GM12891 (cell line): Measurements from ENCODE around the gene KCNIP1.
"Not testable (repeated sequence)": the region's sequence is repeated elsewhere in the genome, so short reads cannot be mapped to it uniquely, and the experiment has no call there.

Experiments used
- DNase-seq: peaks from one replicate; pipeline ENCODE4 v3.0.0; 2011; ENCODE audit warnings: low spot score; ENCODE audit not compliant: insufficient read length
- FAIRE-seq: peaks from 2 replicates; lab custom pipeline; 2011; peaks lifted over from hg19 to GRCh38; lab: Jason Lieb, UNC
- PAX5 ChIP-seq: IDR thresholded peaks from 2 replicates; pipeline ENCODE4 v1.6.1; 2011; ENCODE audit warnings: low read length, moderate library complexity, mild to moderate bottlenecking; ENCODE audit not compliant: insufficient read depth, severe bottlenecking
- POLR2A ChIP-seq: IDR thresholded peaks from 2 replicates; pipeline ENCODE4 v1.6.1; 2011; ENCODE audit warnings: low read depth, low read length, control low read depth
- POLR2AphosphoS5 ChIP-seq: IDR thresholded peaks from 2 replicates; pipeline ENCODE4 v1.6.1; 2011; ENCODE audit warnings: low read depth, low read length, control low read depth
- POU2F2 ChIP-seq: IDR thresholded peaks from 2 replicates; pipeline ENCODE4 v1.6.1; 2011; ENCODE audit warnings: low read depth, mild to moderate bottlenecking, control low read depth, low read length, moderate library complexity
- SPI1 ChIP-seq: IDR thresholded peaks from 2 replicates; pipeline ENCODE4 v1.6.1; 2011; ENCODE audit warnings: low read depth, low read length, control low read depth
- TAF1 ChIP-seq: IDR thresholded peaks from 2 replicates; pipeline ENCODE4 v1.6.1; 2011; ENCODE audit warnings: low read depth, low read length, control low read depth

Gene KCNIP1

GRCh38 chr5:170758481-170758880 is 254.7 kb downstream of the KCNIP1 start:
- no peak for DNase-seq
- TF ChIP-seq PAX5 (no peak), POLR2A (no peak)
- no peak for FAIRE-seq

DNA sequence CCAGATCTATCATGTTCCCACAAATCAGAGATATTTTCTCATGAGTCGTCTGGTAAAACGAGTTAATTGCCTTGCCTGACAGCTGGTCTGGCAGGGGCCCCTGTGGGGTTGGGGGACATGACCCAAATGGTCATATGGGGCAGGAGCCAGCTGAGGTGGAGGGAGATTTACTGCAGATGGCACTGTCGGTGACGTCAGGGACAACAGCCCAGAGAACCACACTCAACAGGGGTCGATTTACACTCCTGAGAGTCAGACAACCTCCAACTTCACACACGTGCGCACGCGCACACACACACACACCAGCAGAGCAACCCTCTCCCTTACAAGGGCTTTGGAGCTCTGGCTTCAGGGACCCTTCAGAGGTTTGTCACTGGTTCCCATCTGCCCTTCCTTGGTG is 256.3 kb downstream of the KCNIP1 start:
- FAIRE-seq (no peak), DNase-seq (no peak)
- TF ChIP-seq TAF1 (no peak), POLR2A (no peak), SPI1 (no peak), POLR2AphosphoS5 (no peak), PAX5 (no peak), POU2F2 (no peak)

DNA sequence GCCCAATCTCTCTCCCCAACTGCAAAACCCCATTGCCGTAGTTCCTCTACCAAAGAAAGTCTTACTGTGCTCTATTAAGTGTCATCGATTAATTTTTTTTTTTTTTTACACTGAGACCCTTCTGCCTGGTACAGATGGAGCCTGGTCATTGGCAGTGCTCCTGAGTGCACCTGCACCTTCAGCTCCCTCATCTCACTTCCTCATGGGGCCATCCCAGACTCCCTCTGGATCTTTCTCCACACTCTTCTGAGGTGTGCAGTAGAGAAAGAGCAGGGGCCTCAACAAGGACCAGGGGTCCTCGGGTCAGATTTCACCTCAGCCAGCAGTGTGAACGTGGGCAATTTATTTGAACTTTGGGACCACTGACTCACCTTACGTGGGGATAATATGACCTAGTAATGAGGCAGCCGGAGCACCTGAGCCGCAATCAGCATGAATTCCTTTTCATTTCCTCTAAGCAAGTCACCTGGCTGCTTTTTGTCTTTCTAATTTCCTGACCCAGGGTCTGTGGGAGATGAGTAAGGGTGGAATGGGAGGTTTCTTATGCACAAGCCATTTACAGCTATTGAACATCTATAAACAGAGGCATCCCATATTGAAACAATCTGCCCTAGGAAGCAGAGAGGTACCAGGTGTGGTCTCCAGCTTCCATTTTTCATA is 257.4 kb downstream of the KCNIP1 start:
- DNase-seq = no peak
- TF ChIP-seq POU2F2 = no peak
- TF ChIP-seq TAF1 = no peak
- no peak for TF ChIP-seq POLR2A
- TF ChIP-seq SPI1 = no peak
- no peak for TF ChIP-seq POLR2AphosphoS5
- TF ChIP-seq PAX5 = no peak
- no peak for FAIRE-seq

DNA sequence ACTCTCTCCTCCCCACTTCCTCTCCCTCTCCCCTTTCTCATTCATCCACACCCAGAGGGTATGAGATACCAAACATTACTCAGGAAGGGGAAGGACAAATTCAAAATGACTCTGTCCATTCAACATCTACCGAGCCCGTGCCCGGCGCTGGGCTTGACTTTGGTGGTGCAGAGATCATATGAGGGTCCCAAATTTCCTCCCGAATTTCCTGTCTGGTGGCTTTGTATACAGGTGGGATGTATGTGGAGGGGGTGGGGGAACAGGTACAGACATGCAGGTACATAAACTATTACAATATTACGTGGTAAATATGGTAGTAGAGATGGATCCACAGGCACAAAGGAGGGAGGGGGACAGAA is 257.9 kb downstream of the KCNIP1 start:
- FAIRE-seq (no peak), DNase-seq (no peak)
- no peak for TF ChIP-seq TAF1

DNA sequence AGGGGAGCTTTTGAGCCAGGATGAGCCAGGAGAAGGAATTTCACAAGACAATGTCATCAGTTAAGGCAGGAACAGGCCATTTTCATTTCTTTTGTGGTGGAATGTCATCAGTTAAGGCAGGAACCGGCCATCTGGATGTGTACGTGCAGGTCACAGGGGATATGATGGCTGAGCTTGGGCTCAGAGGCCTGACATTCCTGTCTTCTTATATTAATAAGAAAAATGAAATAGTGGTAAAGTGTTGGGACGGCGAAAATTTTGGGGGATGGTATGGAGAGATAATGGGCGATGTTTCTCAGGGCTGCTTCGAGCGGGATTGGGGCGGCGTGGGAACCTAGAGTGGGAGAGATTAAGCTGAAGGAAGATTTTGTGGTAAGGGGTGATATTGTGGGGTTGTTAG is 258.5 kb downstream of the KCNIP1 start:
- not testable (repeated sequence) for DNase-seq, FAIRE-seq

- FAIRE-seq, DNase-seq: not testable (repeated sequence)
These were observed 262.0 kb downstream of the KCNIP1 start for GRCh38 chr5:170765868-170766267.

- DNase-seq (no peak), FAIRE-seq (no peak)
- no peak for TF ChIP-seq POU2F2
- TF ChIP-seq TAF1 = no peak
- no peak for TF ChIP-seq POLR2A
- no peak for TF ChIP-seq PAX5
- TF ChIP-seq POLR2AphosphoS5 = no peak
- TF ChIP-seq SPI1 = no peak
These were observed 265.4 kb downstream of the KCNIP1 start for GRCh38 chr5:170769246-170769645.

- TF ChIP-seq POLR2A (no peak), PAX5 (no peak), SPI1 (no peak), TAF1 (no peak), POLR2AphosphoS5 (no peak), POU2F2 (no peak)
- DNase-seq = no peak
- no peak for FAIRE-seq
These were observed 266.1 kb downstream of the KCNIP1 start for GRCh38 chr5:170769898-170770416.

DNA sequence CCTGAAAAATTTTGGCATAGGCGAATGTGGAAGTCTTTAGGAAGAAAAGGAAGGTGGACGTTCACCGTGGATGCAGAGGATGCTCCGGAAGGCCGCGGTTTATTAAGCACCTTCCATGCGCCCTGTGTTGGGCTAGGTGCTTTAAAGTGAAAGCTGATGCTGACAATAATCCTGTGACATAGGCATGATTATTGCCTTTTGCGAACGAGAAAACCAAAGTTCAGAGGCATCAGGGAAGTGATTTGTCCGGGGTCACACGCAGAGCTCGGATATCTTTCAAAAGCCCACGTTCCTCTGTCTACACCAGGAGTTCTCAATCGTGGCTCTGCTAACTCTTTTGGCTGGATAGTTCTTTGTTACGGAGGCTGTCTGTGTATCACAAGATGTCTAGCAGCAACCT is 267.7 kb downstream of the KCNIP1 start:
- FAIRE-seq (no peak), DNase-seq (no peak)
- TF ChIP-seq SPI1 = no peak
- TF ChIP-seq POLR2AphosphoS5 = no peak
- no peak for TF ChIP-seq PAX5
- TF ChIP-seq POU2F2 = no peak
- no peak for TF ChIP-seq POLR2A
- TF ChIP-seq TAF1 = no peak

GRCh38 chr5:170773024-170773985 is 269.5 kb downstream of the KCNIP1 start:
- TF ChIP-seq POU2F2 = no peak
- TF ChIP-seq POLR2A = no peak
- TF ChIP-seq TAF1 = no peak
- no peak for TF ChIP-seq PAX5
- TF ChIP-seq POLR2AphosphoS5 = no peak
- no peak for TF ChIP-seq SPI1
- FAIRE-seq = no peak
- DNase-seq = no peak

DNA sequence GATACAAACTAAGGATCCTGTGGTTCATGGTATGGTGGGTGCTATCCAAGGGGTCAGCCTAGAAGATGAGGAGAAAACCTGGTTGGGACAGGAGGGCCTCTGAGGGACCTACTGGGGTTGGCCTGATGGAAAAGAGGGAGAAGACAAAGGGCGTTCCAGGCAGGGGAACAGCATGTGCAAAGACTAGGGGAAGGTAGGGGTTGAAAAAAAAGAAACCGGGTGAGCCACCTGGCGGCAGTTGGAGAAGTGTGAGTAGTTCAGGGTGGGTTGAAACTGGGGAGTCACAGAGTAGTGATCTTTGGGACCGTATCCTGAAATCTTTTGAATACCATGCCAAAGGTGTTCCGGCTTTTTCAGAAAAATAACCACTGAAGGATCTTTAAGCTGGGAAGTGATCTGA is 271.0 kb downstream of the KCNIP1 start:
- no peak for FAIRE-seq

More for the DNA sequence above, 271.0 kb downstream of the KCNIP1 start:
- TF ChIP-seq PAX5 (no peak), POLR2AphosphoS5 (no peak), TAF1 (no peak), POLR2A (no peak), SPI1 (no peak), POU2F2 (no peak)
- no peak for DNase-seq
